GM12865 (cell line): ENCODE results near the gene TST.
A peak's percentile ranks its signal among the peaks of the same experiment; 100 is the strongest.

Experiments
- DNase-seq: peaks from one replicate; pipeline ENCODE4 v3.0.0; 2010; ENCODE audit warnings: low read depth
- H3K4me3 ChIP-seq: 2 replicates; pipeline ENCODE4 v1.5.1; 2011; ENCODE audit warnings: mild to moderate bottlenecking, low read depth, low read length, control low read depth
- CTCF ChIP-seq: IDR thresholded peaks from 2 replicates; pipeline ENCODE4 v1.5.1; 2011; ENCODE audit warnings: low read length, control low read depth, low read depth, inconsistent platforms; ENCODE audit not compliant: insufficient read depth; ENCODE audit errors: missing control alignments

TST gene

GRCh38 chr22:36982136-36982535 lies 37.1 kb downstream of the TST start:
- no peak overlapping the region for H3K4me3 ChIP-seq
- no peak for DNase-seq
- no peak for TF ChIP-seq CTCF

GRCh38 chr22:36981247-36981775 lies 37.9 kb downstream of the TST start:
- H3K4me3 ChIP-seq: no peak overlapping the region
- TF ChIP-seq CTCF: no peak
- no peak for DNase-seq

- no peak for TF ChIP-seq CTCF
- H3K4me3 ChIP-seq: no peak overlapping the region
- no peak for DNase-seq
Observed at GRCh38 chr22:36979016-36979910, 40.0 kb downstream of the TST start.

- TF ChIP-seq CTCF: peak; percentile 89
- peak; percentile 91 for DNase-seq
- peak overlapping the region; percentile 70 for H3K4me3 ChIP-seq
Observed at GRCh38 chr22:36977947-36978660, 41.1 kb downstream of the TST start.

- DNase-seq: peak; percentile 85
- peak; percentile 82 for TF ChIP-seq CTCF
- peak overlapping the region; percentile 70 for H3K4me3 ChIP-seq
Observed at GRCh38 chr22:36977401-36977861, 41.8 kb downstream of the TST start.

GRCh38 chr22:36976606-36977005 lies 42.6 kb downstream of the TST start:
- TF ChIP-seq CTCF: no peak
- H3K4me3 ChIP-seq: no peak overlapping the region
- DNase-seq: no peak
